H9 (cell line): ENCODE measurements around the gene ALKBH5. TPM values are rescaled to one million over a fixed set of nuclear protein-coding genes. Genes with fewer than 3 reads are reported as not detected.
A peak's percentile ranks its signal among the peaks of the same experiment; 100 is the strongest.

Source experiments
- DNase-seq: peaks from one replicate; pipeline ENCODE4 v3.0.0-alpha.2; 2017
- H2AFZ ChIP-seq: one replicate; pipeline ENCODE4 v1.6.1; 2013; ENCODE audit warnings: mild to moderate bottlenecking, low read length, control low read depth, moderate library complexity
- H2AK5ac ChIP-seq: 2 replicates; pipeline ENCODE4 v1.6.1; 2013; ENCODE audit warnings: low read length, control low read depth, mixed read lengths; ENCODE audit not compliant: insufficient read length
- H2BK120ac ChIP-seq: one replicate; pipeline ENCODE4 v1.6.1; 2013; ENCODE audit warnings: low read depth, mild to moderate bottlenecking, low read length, control low read depth, inconsistent platforms; ENCODE audit not compliant: poor library complexity, severe bottlenecking
- H2BK12ac ChIP-seq: 2 replicates; pipeline ENCODE4 v1.6.1; 2013; ENCODE audit warnings: low read length, control low read depth, mixed read lengths, low read depth; ENCODE audit not compliant: insufficient read length
- H2BK15ac ChIP-seq: 2 replicates; pipeline ENCODE4 v1.6.1; 2013; ENCODE audit warnings: low read depth, low read length, control low read depth
- H2BK20ac ChIP-seq: one replicate; pipeline ENCODE4 v1.6.1; 2013; ENCODE audit warnings: low read depth, mild to moderate bottlenecking, low read length, control low read depth, inconsistent platforms; ENCODE audit not compliant: poor library complexity, severe bottlenecking
- H2BK5ac ChIP-seq: 2 replicates; pipeline ENCODE4 v1.6.1; 2013; ENCODE audit warnings: low read length, control low read depth, mixed read lengths; ENCODE audit not compliant: insufficient read length
- H3K14ac ChIP-seq: 2 replicates; pipeline ENCODE4 v1.6.1; 2013; ENCODE audit warnings: low read length, control low read depth; ENCODE audit not compliant: insufficient read depth
- H3K18ac ChIP-seq: 2 replicates; pipeline ENCODE4 v1.6.1; 2013; ENCODE audit warnings: low read depth, mild to moderate bottlenecking, mixed read lengths, low read length, control low read depth; ENCODE audit not compliant: insufficient read length
- H3K23ac ChIP-seq: 2 replicates; pipeline ENCODE4 v1.6.1; 2013; ENCODE audit warnings: low read length, control low read depth, mixed read lengths, low read depth; ENCODE audit not compliant: insufficient read length
- H3K23me2 ChIP-seq: 2 replicates; pipeline ENCODE4 v1.6.1; 2013; ENCODE audit warnings: low read depth, mild to moderate bottlenecking, mixed read lengths, low read length, control low read depth; ENCODE audit not compliant: insufficient read length, poor library complexity, severe bottlenecking
- H3K27ac ChIP-seq: 2 replicates; pipeline ENCODE4 v1.5.1; 2013; ENCODE audit warnings: low read length, control low read depth, mixed read lengths, low read depth; ENCODE audit not compliant: insufficient read length
- H3K27me3 ChIP-seq: 2 replicates; pipeline ENCODE4 v1.6.1; 2013; ENCODE audit warnings: low read length, control low read depth, inconsistent platforms; ENCODE audit not compliant: insufficient read depth
- H3K4ac ChIP-seq: 2 replicates; pipeline ENCODE4 v1.6.1; 2013; ENCODE audit warnings: low read depth, mild to moderate bottlenecking, control low read depth, inconsistent platforms, low read length, moderate library complexity
- H3K4me1 ChIP-seq: 2 replicates; pipeline ENCODE4 v1.6.1; 2013; ENCODE audit warnings: low read length, control low read depth, inconsistent platforms; ENCODE audit not compliant: insufficient read depth
- H3K4me2 ChIP-seq: 2 replicates; pipeline ENCODE4 v1.6.1; 2013; ENCODE audit warnings: low read length, control low read depth, mixed read lengths; ENCODE audit not compliant: insufficient read length, insufficient read depth
- H3K56ac ChIP-seq: 2 replicates; pipeline ENCODE4 v1.6.1; 2013; ENCODE audit warnings: low read depth, mild to moderate bottlenecking, mixed read lengths, low read length, control low read depth; ENCODE audit not compliant: insufficient read length
- H3K79me1 ChIP-seq: 2 replicates; pipeline ENCODE4 v1.6.1; 2013; ENCODE audit warnings: low read depth, mild to moderate bottlenecking, moderate library complexity, low read length, control low read depth, inconsistent platforms; ENCODE audit not compliant: insufficient read depth, poor library complexity, severe bottlenecking
- H3K79me2 ChIP-seq: 2 replicates; pipeline ENCODE4 v1.6.1; 2013; ENCODE audit warnings: low read length, control low read depth, inconsistent platforms; ENCODE audit not compliant: insufficient read depth
- H3K9ac ChIP-seq: 2 replicates; pipeline ENCODE4 v1.6.1; 2013; ENCODE audit warnings: low read length, control low read depth, mixed read lengths; ENCODE audit not compliant: insufficient read length; ENCODE audit errors: extremely low read depth
- H3K9me3 ChIP-seq: one replicate; pipeline ENCODE4 v1.6.1; 2013; ENCODE audit warnings: low read depth, low read length, inconsistent platforms; ENCODE audit not compliant: control insufficient read depth
- H3T11ph ChIP-seq: one replicate; pipeline ENCODE4 v1.6.1; 2013; ENCODE audit warnings: mild to moderate bottlenecking, low read length, control low read depth, inconsistent platforms
- H4K20me1 ChIP-seq: one replicate; pipeline ENCODE4 v1.6.1; 2013; ENCODE audit not compliant: control insufficient read depth, insufficient read length, insufficient read depth
- H4K5ac ChIP-seq: 2 replicates; pipeline ENCODE4 v1.6.1; 2013; ENCODE audit warnings: low read depth, mild to moderate bottlenecking, mixed read lengths, low read length, control low read depth; ENCODE audit not compliant: insufficient read length
- H4K8ac ChIP-seq: replicated peaks from 2 replicates; pipeline ENCODE4 v1.6.1; 2013; ENCODE audit warnings: low read length, control low read depth, mixed read lengths, low read depth; ENCODE audit not compliant: insufficient read length
- H4K91ac ChIP-seq: 2 replicates; pipeline ENCODE4 v1.6.1; 2013; ENCODE audit warnings: low read depth, mild to moderate bottlenecking, moderate library complexity, mixed read lengths, low read length, control low read depth; ENCODE audit not compliant: insufficient read length
- H3K27ac Mint-ChIP-seq, 3 experiments: 2 replicates in 2 of 3; 3 replicates in 1 of 3; pipeline ENCODE4 v1.8.0; 2020 to 2021; ENCODE audit warnings: mixed read lengths in 3 of 3, mild to moderate bottlenecking in 1 of 3, moderate library complexity in 1 of 3
- H3K27me3 Mint-ChIP-seq: 2 replicates; pipeline ENCODE4 v1.8.0; 2021; ENCODE audit warnings: low read depth, mild to moderate bottlenecking, moderate library complexity, mixed read lengths
- H3K36me3 Mint-ChIP-seq, 3 experiments: 2 replicates in 2 of 3; 3 replicates in 1 of 3; pipeline ENCODE4 v1.8.0; 2020 to 2021; ENCODE audit warnings: low read depth in 3 of 3, mixed read lengths in 3 of 3; ENCODE audit not compliant: insufficient read depth in 1 of 3
- H3K4me1 Mint-ChIP-seq, 2 experiments: 2 replicates each; pipeline ENCODE4 v1.8.0; 2020; ENCODE audit warnings: mixed read lengths in 2 of 2
- H3K4me3 Mint-ChIP-seq, 2 experiments: 2 replicates in 1 of 2; 3 replicates in 1 of 2; pipeline ENCODE4 v1.8.0; 2020 to 2021; ENCODE audit warnings: mild to moderate bottlenecking in 2 of 2, mixed read lengths in 2 of 2, moderate library complexity in 1 of 2
- H3K9me3 Mint-ChIP-seq, 2 experiments: 2 replicates in 1 of 2; 3 replicates in 1 of 2; pipeline ENCODE4 v1.8.0; 2020; ENCODE audit warnings: mild to moderate bottlenecking in 2 of 2, mixed read lengths in 2 of 2, moderate library complexity in 1 of 2
- WGBS: extraction: QIAGEN DNeasy Blood & Tissue Kit; methylation state at CpG from one replicate; pipeline ENCODE4 v1.1.7; 2013; ENCODE audit warnings: missing lambda C conversion rate, low lambda C conversion rate, mixed read lengths; ENCODE audit not compliant: insufficient read length; ENCODE audit errors: extremely low coverage; 5-methylcytosine and 5-hydroxymethylcytosine counted together
- total RNA-seq: library from RNA; stranded (reverse); gene quantifications from 2 replicates; pipeline ENCODE4 v1.2.1, GENCODE V29; 2021
- TF ChIP-seq, protein P1 (sequence below): fragments of 200-600 bp; sonication (generic); conservative IDR thresholded peaks from 3 replicates; pipeline ENCODE4 v1.8.0; 2021; ENCODE audit warnings: antibody characterized with exemption, mild to moderate bottlenecking

Gene ALKBH5
- total RNA-seq, 1 experiment from 2014 or later: 89.8 TPM

DNA sequence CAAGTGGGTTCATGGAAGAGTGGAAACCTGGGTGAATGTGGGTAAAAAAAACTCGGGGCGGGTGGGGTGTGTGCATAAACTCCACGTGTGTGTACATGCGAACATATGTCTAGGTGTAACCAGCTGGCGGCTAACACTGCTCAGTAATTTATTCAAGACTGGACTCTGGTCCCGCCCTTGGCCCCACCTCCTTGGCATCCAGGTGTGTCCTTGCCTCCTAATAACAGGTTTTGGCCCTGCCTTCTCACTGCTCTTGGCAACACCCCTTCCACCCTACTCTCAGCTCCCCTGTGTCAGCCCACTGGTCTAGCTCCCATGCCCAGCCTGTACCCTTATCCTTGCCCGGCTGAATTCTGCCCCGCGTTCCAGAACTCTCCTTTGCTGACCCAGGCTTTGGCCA is 66.6 kb downstream of the ALKBH5 start:
- no peak overlapping the region for H2BK5ac ChIP-seq
- no peak overlapping the region for H3K18ac ChIP-seq
- H2AK5ac ChIP-seq: no peak overlapping the region
- TF ChIP-seq, protein P1, sequence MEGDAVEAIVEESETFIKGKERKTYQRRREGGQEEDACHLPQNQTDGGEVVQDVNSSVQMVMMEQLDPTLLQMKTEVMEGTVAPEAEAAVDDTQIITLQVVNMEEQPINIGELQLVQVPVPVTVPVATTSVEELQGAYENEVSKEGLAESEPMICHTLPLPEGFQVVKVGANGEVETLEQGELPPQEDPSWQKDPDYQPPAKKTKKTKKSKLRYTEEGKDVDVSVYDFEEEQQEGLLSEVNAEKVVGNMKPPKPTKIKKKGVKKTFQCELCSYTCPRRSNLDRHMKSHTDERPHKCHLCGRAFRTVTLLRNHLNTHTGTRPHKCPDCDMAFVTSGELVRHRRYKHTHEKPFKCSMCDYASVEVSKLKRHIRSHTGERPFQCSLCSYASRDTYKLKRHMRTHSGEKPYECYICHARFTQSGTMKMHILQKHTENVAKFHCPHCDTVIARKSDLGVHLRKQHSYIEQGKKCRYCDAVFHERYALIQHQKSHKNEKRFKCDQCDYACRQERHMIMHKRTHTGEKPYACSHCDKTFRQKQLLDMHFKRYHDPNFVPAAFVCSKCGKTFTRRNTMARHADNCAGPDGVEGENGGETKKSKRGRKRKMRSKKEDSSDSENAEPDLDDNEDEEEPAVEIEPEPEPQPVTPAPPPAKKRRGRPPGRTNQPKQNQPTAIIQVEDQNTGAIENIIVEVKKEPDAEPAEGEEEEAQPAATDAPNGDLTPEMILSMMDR: no peak
- no peaks in the 10 kb centered on the region for H3K79me1 ChIP-seq
- Mint-ChIP-seq H3K4me1 (peaks cover 15 to 26% of the 10 kb centered on the region in 2 experiments), H3K4me3 (no peak overlapping the region; a peak in 1 of 5 replicates), H3K9me3 (no peaks in the 10 kb centered on the region; a peak in 1 of 5 replicates), H3K27ac (peak overlapping the region in 1 of 3 experiments; percentile 35; a peak in 2 of 7 replicates), H3K27me3 (no peaks in the 10 kb centered on the region; the same call in 1 of the 2 replicates), H3K36me3 (peaks cover 31 to 92% (median 88%) of the 10 kb centered on the region in 3 experiments; a peak in 6 of 7 replicates)
- H2AFZ ChIP-seq: no peak overlapping the region
- H3K4ac ChIP-seq: no peak overlapping the region
- H4K5ac ChIP-seq: no peak overlapping the region
- H3K9ac ChIP-seq: no peak overlapping the region
- H3K79me2 ChIP-seq: no peaks in the 10 kb centered on the region
- H3T11ph ChIP-seq: no peak overlapping the region
- H2BK20ac ChIP-seq: no peak overlapping the region
- no peaks in the 10 kb centered on the region for H3K27me3 ChIP-seq
- no peak overlapping the region for H3K27ac ChIP-seq
- no peak overlapping the region for H3K4me2 ChIP-seq
- WGBS: no CpG with 5 or more reads among the region's 9 CpGs
- no peak overlapping the region for H3K23ac ChIP-seq
- H3K9me3 ChIP-seq: no peaks in the 10 kb centered on the region
- H4K91ac ChIP-seq: no peak overlapping the region
- DNase-seq: no peak
- no peaks in the 10 kb centered on the region for H3K23me2 ChIP-seq
- no peak overlapping the region for H4K8ac ChIP-seq
- no peak overlapping the region for H3K14ac ChIP-seq
- H3K56ac ChIP-seq: no peak overlapping the region
- no peak overlapping the region for H2BK120ac ChIP-seq
- no peaks in the 10 kb centered on the region for H4K20me1 ChIP-seq
- peaks cover 3% of the 10 kb centered on the region; the same call in 1 of the 2 replicates for H3K4me1 ChIP-seq
- H2BK12ac ChIP-seq: no peak overlapping the region
- no peak overlapping the region for H2BK15ac ChIP-seq
